NCI-H524 (cell line): ENCODE results near the gene C1QTNF4.

Experiments
- DNase-seq, 2 experiments: peaks; one replicate each; lab custom pipeline; 2025; lab: John Stamatoyannopoulos, UW

The C1QTNF4 gene

GRCh38 chr11:47593492-47593933, 698 bp downstream of the C1QTNF4 start:
- no peak for DNase-seq

- no peak for DNase-seq
Observed at GRCh38 chr11:47592970-47593369, 1.2 kb downstream of the C1QTNF4 start.

DNA sequence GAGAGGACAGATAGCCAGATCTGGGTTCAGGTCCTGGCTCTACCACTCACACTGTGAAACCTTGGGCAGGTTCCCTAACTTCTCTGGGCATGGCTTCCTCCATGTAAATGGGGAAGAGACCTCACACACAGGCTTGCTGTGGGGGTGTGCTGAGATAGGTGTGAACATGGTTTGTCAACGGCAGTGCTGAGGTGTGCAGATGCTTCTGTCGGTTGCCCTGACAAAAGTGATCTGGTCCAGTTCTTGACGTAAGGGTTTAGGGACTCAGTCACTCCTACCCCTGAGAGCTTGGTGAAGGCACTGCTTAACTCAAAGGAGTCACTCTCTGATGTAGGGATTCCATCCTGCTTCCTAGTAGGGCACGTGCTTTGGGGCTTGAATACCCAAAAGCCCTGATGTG, 2.0 kb downstream of the C1QTNF4 start:
- DNase-seq, result no peak

- DNase-seq, result no peak
Observed at GRCh38 chr11:47591764-47592163, 2.4 kb downstream of the C1QTNF4 start.

- DNase-seq, result no peak
Observed at GRCh38 chr11:47589977-47590861, 4.0 kb downstream of the C1QTNF4 start.

DNA sequence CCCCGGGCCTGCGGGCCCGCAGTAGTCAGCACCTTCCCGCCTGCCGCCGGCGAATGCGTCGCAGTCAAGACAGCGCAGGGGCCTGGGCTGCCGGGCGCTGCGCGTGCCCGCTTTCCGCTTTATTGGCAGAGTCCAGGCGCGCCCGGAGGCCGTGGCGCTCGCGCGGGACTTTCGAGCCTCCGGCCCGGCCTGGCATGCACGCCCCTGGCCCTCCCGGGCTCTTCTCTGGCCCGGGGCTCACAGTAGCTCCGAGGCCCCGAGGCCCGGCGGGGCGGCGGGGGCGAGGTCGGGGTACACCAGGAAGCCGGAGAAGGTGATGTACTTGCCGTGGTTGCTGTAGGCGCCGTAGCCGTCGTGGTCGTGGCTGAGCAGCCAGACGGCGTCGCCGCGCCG, 4.6 kb downstream of the C1QTNF4 start:
- no peak for DNase-seq

DNA sequence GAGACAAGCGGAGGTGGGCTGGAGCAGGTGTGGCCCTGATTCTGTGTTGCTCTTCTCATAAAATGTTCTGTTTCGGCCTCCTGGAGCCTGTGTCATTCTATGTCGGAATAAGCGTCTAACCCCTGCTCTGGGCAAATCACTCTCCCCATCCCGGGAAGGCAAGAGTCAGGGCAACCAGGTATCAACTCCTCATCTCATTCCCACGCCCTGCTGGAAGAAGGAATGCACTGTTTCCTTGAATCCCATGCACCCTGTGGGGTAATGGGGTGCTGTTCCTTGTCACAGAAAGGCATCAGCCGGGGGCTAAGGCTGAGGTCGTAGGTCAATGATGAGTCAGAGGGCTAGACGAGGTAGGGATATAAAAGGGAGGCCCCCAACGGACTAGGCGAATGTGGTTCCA, 5.1 kb downstream of the C1QTNF4 start:
- no peak for DNase-seq

- no peak for DNase-seq
Observed at GRCh38 chr11:47587723-47588326, 6.4 kb downstream of the C1QTNF4 start.

DNA sequence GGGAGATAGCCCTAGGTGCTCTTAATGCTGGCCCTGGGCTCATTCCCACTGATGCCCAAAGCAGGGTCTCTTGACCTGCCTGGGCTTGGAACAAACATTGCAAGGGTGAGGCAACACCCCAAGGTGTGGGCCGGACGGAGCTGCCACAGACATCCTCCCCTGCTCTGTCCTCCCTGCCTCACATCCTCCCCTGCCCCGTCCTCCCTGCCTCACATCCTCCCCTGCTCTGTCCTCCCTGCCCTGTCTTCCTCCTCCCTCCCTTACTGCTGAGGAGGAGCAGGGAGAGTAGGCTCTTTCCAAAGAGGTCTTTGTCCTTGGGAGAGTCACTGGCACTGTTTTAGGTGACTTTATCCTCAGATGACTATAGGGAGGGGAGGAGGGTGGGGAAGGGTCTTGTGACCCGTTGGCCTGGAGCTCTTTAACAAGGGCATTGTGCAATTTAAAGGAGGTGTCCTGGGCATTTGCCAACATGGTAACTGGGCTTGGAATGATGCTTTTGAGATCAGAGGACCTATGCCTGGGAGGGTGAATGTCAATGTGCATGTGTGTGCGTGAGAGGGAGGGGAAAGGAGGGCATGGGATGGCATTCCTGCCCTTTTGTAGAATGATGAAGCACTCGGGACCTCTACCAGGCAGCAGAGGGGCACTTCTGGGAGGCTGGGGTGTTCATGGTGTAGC, 7.0 kb downstream of the C1QTNF4 start:
- no peak for DNase-seq

- no peak for DNase-seq
Observed at GRCh38 chr11:47586098-47586855, 7.9 kb downstream of the C1QTNF4 start, which contains the start of gene FAM180B. Gene FAM180B (plus strand): TSS chr11:47586678. CDS start chr11:47586769, 91 bp downstream.

GRCh38 chr11:47583844-47584243, 10.4 kb downstream of the C1QTNF4 start:
- no peak for DNase-seq

- DNase-seq, result peak; percentile 79 to 85
Observed at GRCh38 chr11:47578524-47579494, 15.4 kb downstream of the C1QTNF4 start, which contains the start of the genes KBTBD4 and NDUFS3. Gene KBTBD4 (minus strand): TSS chr11:47578970. CDS start chr11:47578951, 19 bp downstream. Gene NDUFS3 (plus strand): TSS chr11:47579074. CDS start chr11:47579092, 18 bp downstream.

DNA sequence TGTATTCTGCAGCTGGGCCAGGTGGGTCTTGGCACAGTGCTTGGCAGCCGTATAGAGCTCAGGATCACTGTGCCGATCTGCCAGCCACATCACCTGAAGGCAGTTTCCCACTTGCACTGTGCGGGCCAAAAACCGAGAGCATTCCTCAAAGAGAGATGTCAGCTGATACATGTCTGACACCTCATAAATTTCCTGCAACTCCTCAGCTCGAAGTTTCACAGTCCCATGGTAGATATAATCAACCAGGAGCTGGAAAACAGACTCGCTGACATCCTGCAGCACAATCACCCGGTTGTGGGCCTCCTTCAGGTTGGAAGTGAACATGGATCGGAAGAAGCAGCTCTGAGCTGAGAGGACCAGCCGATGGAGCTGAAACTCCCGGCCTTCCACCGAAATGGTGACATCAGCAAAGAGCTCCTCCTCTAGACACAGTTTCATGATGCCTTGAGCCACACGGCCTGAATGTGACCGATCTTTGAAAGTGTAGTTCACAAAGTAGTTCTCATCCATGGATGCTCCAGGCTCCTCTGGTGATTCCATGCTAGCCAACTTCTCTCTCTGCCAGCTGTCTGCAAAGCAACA, 16.7 kb downstream of the C1QTNF4 start:
- no peak for DNase-seq

- no peak for DNase-seq
Observed at GRCh38 chr11:47573321-47573720, 20.9 kb downstream of the C1QTNF4 start.

- no peak for DNase-seq
Observed at GRCh38 chr11:47572715-47573255, 21.4 kb downstream of the C1QTNF4 start.

DNA sequence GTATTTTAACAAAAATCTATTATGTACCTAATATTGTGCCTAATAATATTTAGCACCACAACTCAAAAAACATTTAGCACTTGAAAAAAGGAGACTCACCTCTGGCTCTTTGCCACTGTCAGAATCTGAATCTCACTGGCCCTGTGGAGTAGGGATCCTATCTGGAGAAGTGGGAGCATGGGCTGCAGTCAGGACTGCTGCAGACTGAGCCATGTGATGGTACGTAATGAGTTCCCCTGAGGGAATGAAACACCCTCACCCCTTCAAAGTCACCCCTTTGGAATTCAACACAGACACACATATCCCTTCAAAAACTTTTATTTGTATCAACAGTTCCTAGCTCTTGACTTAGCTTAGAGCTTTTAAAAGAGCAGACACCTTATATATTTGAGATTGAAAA, 22.3 kb downstream of the C1QTNF4 start:
- DNase-seq, result no peak

DNA sequence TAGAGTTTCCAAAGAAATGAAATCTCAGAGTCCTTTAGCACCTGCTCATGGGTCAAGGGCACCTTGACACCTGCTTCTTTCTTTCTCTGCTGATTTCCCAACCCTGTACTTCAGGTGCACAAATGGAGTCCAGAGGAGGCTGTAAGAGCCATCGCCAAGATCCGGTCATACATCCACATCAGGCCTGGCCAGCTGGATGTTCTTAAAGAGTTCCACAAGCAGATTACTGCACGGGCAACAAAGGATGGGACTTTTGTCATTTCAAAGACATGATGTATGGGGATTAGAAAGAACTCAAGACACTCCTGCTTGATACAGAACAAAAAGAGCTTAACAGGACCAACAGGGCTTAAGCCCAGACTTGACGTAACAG, 22.9 kb downstream of the C1QTNF4 start:
- DNase-seq, result no peak

- no peak for DNase-seq
Observed at GRCh38 chr11:47570651-47571356, 23.4 kb downstream of the C1QTNF4 start.

GRCh38 chr11:47569646-47570045, 24.6 kb downstream of the C1QTNF4 start:
- no peak for DNase-seq
